ENCODE measurements around the gene TNIP3.
"Not testable (repeated sequence)": the region's sequence is repeated elsewhere in the genome, so short reads cannot be mapped to it uniquely, and the experiment has no call there.

TNIP3 gene

GRCh38 chr4:121164291-121164690, at the start of gene TNIP3:
TSS of gene TNIP3 (minus strand) at chr4:121164321. CDS start at chr4:121164125, 196 bp downstream.
- no peak for DNase-seq (ENCODE audit: low read depth)

- DNase-seq (ENCODE audit: low read depth) = no peak
These were observed 48.7 kb upstream of the TNIP3 start for GRCh38 chr4:121212806-121213205.

GRCh38 chr4:121209171-121209570, 45.0 kb upstream of the TNIP3 start:
- DNase-seq (ENCODE audit: low read depth) = no peak

GRCh38 chr4:121208244-121209007, 44.3 kb upstream of the TNIP3 start:
- no peak for DNase-seq (ENCODE audit: low read depth)

GRCh38 chr4:121205777-121206176, 41.7 kb upstream of the TNIP3 start:
- DNase-seq (ENCODE audit: low read depth) = not testable (repeated sequence)

GRCh38 chr4:121200795-121201472, 36.8 kb upstream of the TNIP3 start:
- DNase-seq (ENCODE audit: low read depth) = no peak

GRCh38 chr4:121199742-121200561, 35.8 kb upstream of the TNIP3 start:
- DNase-seq (ENCODE audit: low read depth) = no peak

- DNase-seq (ENCODE audit: low read depth) = no peak
These were observed 34.1 kb upstream of the TNIP3 start for GRCh38 chr4:121198251-121198650.

GRCh38 chr4:121195649-121196048, 31.5 kb upstream of the TNIP3 start:
- no peak for DNase-seq (ENCODE audit: low read depth)

GRCh38 chr4:121192480-121192879, 28.4 kb upstream of the TNIP3 start:
- DNase-seq (ENCODE audit: low read depth) = no peak

- DNase-seq (ENCODE audit: low read depth) = no peak
These were observed 27.9 kb upstream of the TNIP3 start for GRCh38 chr4:121192013-121192412.

GRCh38 chr4:121191361-121191760, 27.2 kb upstream of the TNIP3 start:
- no peak for DNase-seq (ENCODE audit: low read depth)

- no peak for DNase-seq (ENCODE audit: low read depth)
These were observed 26.3 kb upstream of the TNIP3 start for GRCh38 chr4:121190389-121190788.

GRCh38 chr4:121189326-121190215, 25.4 kb upstream of the TNIP3 start:
- no peak for DNase-seq (ENCODE audit: low read depth)

- DNase-seq (ENCODE audit: low read depth) = no peak
These were observed 23.1 kb upstream of the TNIP3 start for GRCh38 chr4:121187206-121187605.

GRCh38 chr4:121185960-121186359, 21.8 kb upstream of the TNIP3 start:
- no peak for DNase-seq (ENCODE audit: low read depth)

- no peak for DNase-seq (ENCODE audit: low read depth)
These were observed 19.9 kb upstream of the TNIP3 start for GRCh38 chr4:121183989-121184388.

- DNase-seq (ENCODE audit: low read depth) = no peak
These were observed 19.2 kb upstream of the TNIP3 start for GRCh38 chr4:121183361-121183760.

GRCh38 chr4:121182296-121182695, 18.2 kb upstream of the TNIP3 start:
- no peak for DNase-seq (ENCODE audit: low read depth)

GRCh38 chr4:121181493-121181892, 17.4 kb upstream of the TNIP3 start:
- no peak for DNase-seq (ENCODE audit: low read depth)

GRCh38 chr4:121180558-121180957, 16.4 kb upstream of the TNIP3 start:
- no peak for DNase-seq (ENCODE audit: low read depth)
